Measurements from ENCODE around the gene MYO18B.

The MYO18B gene

GRCh38 chr22:25935266-25936058 lies 193.5 kb downstream of the MYO18B start:
- no peak overlapping the region for H3K27ac ChIP-seq (replicated peaks)

GRCh38 chr22:25938151-25938550 lies 196.2 kb downstream of the MYO18B start:
- Histone ChIP-seq H3K27me3 (ENCODE audit: insufficient read depth, poor library complexity, severe bottlenecking) (no peaks in the 10 kb centered on the region), H3K27ac (replicated peaks) (no peak overlapping the region), H3K4me3 (replicated peaks; ENCODE audit: insufficient read depth, low read length) (no peak overlapping the region)
- no peak for DNase-seq (ENCODE audit: low read depth in 1 of 2, low spot score in 1 of 2)
- TF ChIP-seq GABPA (IDR thresholded peaks at IDR 0.05; ENCODE audit: low read depth): no peak
- TF ChIP-seq, protein P1, sequence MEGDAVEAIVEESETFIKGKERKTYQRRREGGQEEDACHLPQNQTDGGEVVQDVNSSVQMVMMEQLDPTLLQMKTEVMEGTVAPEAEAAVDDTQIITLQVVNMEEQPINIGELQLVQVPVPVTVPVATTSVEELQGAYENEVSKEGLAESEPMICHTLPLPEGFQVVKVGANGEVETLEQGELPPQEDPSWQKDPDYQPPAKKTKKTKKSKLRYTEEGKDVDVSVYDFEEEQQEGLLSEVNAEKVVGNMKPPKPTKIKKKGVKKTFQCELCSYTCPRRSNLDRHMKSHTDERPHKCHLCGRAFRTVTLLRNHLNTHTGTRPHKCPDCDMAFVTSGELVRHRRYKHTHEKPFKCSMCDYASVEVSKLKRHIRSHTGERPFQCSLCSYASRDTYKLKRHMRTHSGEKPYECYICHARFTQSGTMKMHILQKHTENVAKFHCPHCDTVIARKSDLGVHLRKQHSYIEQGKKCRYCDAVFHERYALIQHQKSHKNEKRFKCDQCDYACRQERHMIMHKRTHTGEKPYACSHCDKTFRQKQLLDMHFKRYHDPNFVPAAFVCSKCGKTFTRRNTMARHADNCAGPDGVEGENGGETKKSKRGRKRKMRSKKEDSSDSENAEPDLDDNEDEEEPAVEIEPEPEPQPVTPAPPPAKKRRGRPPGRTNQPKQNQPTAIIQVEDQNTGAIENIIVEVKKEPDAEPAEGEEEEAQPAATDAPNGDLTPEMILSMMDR (IDR thresholded peaks at IDR 0.05; ENCODE audit: insufficient read depth, low read length): no peak
- no peak for TF ChIP-seq POLR2AphosphoS5 (IDR thresholded peaks at IDR 0.05; ENCODE audit: low read depth)
- no peak for TF ChIP-seq SPI1 (IDR thresholded peaks at IDR 0.05; ENCODE audit: borderline replicate concordance, low read depth)
- TF ChIP-seq REST (IDR thresholded peaks at IDR 0.05; ENCODE audit: insufficient replicate concordance, low read depth): no peak

More at GRCh38 chr22:25935266-25936058, 193.5 kb downstream of the MYO18B start:
- Histone ChIP-seq H3K4me3 (replicated peaks; ENCODE audit: insufficient read depth, low read length) (no peak overlapping the region), H3K27me3 (ENCODE audit: insufficient read depth, poor library complexity, severe bottlenecking) (no peaks in the 10 kb centered on the region)
- no peak for DNase-seq (ENCODE audit: low read depth in 1 of 2, low spot score in 1 of 2)
- TF ChIP-seq, protein P1 (IDR thresholded peaks at IDR 0.05; ENCODE audit: insufficient read depth, low read length): no peak
- TF ChIP-seq POLR2AphosphoS5 (IDR thresholded peaks at IDR 0.05; ENCODE audit: low read depth) (no peak), GABPA (IDR thresholded peaks at IDR 0.05; ENCODE audit: low read depth) (no peak), REST (IDR thresholded peaks at IDR 0.05; ENCODE audit: insufficient replicate concordance, low read depth) (no peak), SPI1 (IDR thresholded peaks at IDR 0.05; ENCODE audit: borderline replicate concordance, low read depth) (no peak)

- H3K27ac ChIP-seq (replicated peaks): no peak overlapping the region
- TF ChIP-seq GABPA (IDR thresholded peaks at IDR 0.05; ENCODE audit: low read depth): no peak
- no peak for TF ChIP-seq SPI1 (IDR thresholded peaks at IDR 0.05; ENCODE audit: borderline replicate concordance, low read depth)
- no peak for TF ChIP-seq POLR2AphosphoS5 (IDR thresholded peaks at IDR 0.05; ENCODE audit: low read depth)
- TF ChIP-seq, protein P1 (IDR thresholded peaks at IDR 0.05; ENCODE audit: insufficient read depth, low read length): no peak
- TF ChIP-seq REST (IDR thresholded peaks at IDR 0.05; ENCODE audit: insufficient replicate concordance, low read depth): no peak
- H3K27me3 ChIP-seq (ENCODE audit: insufficient read depth, poor library complexity, severe bottlenecking): no peaks in the 10 kb centered on the region
- DNase-seq (ENCODE audit: low read depth in 1 of 2, low spot score in 1 of 2): no peak
- H3K4me3 ChIP-seq (replicated peaks; ENCODE audit: insufficient read depth, low read length): no peak overlapping the region
Observed at GRCh38 chr22:25939384-25939783, 197.4 kb downstream of the MYO18B start.
